ENCODE data around the gene CMTM2.

GRCh38 chr16:66542396-66542795 is 36.9 kb upstream of the CMTM2 start:
- TF ChIP-seq POLR2A (IDR thresholded peaks at IDR 0.05) (no peak), CTCF (IDR thresholded peaks at IDR 0.05) (no peak)
